ENCODE measurements around the gene RFTN1. TPM values are rescaled to one million over a fixed set of nuclear protein-coding genes. Genes with fewer than 3 reads are reported as not detected.

RFTN1 gene
- total RNA-seq, 1 donor from 2014 or later: 24.4 TPM

GRCh38 chr3:16407366-16407765, 106.1 kb downstream of the RFTN1 start:
- no peak for DNase-seq (ENCODE audit: low spot score)

- DNase-seq (ENCODE audit: low spot score): no peak
Measured at GRCh38 chr3:16406579-16406978, 106.9 kb downstream of the RFTN1 start.

DNA sequence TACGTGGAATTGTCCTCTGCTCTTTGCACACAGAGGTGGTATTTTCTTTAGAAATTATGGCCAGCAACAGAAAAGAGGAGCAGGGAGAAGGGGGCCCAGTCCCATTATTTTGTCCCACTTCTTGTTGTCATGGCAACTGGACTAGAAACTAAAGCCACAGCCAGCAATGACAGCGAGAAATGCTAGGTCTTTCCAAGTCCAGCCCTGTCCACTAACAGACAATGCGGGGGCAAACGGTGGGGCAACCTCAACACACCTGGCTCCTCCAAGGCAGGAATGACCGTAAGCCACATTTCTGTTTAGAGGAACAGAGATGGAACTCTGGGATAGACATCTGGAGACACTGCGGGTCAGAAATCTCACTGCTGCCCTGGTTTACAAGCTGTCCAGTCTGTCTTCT, 107.3 kb downstream of the RFTN1 start:
- DNase-seq (ENCODE audit: low spot score): no peak

- DNase-seq (ENCODE audit: low spot score): no peak
Measured at GRCh38 chr3:16404349-16404895, 109.1 kb downstream of the RFTN1 start.

GRCh38 chr3:16402451-16402850, 111.0 kb downstream of the RFTN1 start:
- no peak for DNase-seq (ENCODE audit: low spot score)

- DNase-seq (ENCODE audit: low spot score): no peak
Measured at GRCh38 chr3:16401273-16401672, 112.2 kb downstream of the RFTN1 start.

DNA sequence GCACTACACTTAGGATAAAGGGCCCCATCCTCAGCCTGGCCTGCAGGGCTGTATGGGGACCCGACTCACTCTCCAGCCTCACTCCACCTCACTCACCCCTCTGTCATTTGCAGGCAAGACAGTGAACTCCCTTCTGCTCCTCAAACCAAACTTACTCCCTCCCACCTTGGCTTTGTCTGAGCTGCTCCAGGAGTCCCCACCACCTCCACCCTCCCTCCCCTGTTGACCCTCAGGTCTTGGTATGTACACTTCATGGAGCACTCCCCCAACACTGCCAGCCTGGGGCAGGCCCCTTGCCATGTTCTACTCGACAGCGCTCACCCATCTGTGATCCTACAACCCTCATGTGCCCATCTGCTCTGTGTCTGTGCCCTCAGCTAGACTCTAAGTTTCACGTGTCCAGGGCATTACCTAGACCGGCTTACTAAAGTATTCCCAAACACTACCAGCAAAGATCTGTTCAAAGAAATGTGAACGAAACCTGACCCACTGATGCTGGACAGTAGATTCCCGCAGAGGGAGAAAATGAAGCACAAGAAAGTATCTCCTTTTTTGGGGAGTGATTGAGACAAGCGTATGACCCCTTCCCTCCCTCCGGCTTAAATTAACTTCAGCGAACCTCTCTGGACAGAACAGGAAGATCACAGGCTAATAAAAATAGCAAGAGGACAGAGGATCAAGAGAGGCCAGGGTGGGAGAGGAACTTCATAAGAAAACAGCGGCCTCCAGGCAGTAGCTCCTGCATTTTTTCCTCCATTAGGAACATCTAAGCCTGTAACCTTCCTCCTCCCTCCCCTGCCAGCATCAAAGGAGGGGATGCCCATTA, 113.2 kb downstream of the RFTN1 start:
- no peak for DNase-seq (ENCODE audit: low spot score)

DNA sequence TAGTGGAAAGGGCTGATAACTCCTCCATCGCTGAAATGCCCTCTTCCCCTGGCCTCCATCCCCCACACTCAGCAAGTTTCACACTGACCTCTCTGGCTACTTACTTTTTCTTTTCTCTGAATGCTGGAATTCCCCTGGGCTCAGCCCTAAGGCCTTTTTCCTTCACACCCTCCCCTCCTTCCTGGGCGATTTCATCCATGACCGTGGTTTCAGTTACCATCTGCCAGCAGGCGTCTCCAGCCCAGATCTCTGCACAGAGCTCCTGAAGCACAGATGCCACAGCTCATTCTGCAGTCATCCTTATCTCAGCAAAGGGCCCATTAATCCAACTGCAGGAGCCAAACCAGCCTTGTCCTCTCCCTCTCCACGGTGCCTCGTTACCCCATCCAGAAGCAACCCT, 114.0 kb downstream of the RFTN1 start:
- no peak for DNase-seq (ENCODE audit: low spot score)

- DNase-seq (ENCODE audit: low spot score): no peak
Measured at GRCh38 chr3:16398648-16399047, 114.9 kb downstream of the RFTN1 start.

- DNase-seq (ENCODE audit: low spot score): no peak
Measured at GRCh38 chr3:16396202-16396601, 117.3 kb downstream of the RFTN1 start.

GRCh38 chr3:16395212-16395611, 118.3 kb downstream of the RFTN1 start:
- DNase-seq (ENCODE audit: low spot score): no peak

DNA sequence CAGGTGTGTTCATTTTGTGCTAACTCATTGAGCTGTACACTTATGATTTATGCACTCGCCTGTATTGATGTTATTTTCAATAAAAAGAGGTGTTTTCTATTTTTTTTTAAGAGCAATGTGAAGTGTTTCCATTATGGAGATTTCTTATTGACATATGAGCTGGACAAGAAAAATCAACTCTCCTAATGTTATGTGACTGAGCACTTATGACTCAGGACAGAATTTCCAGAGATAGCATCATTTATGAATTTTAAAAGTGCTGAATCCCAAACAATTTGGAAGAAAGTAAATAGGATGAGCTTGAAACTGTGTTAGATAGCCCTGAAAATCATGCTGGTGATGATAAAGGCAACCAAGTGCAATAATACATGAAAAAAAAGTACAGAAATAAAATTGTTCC, 118.9 kb downstream of the RFTN1 start:
- DNase-seq (ENCODE audit: low spot score): no peak

GRCh38 chr3:16392717-16393116, 120.8 kb downstream of the RFTN1 start:
- DNase-seq (ENCODE audit: low spot score): no peak

DNA sequence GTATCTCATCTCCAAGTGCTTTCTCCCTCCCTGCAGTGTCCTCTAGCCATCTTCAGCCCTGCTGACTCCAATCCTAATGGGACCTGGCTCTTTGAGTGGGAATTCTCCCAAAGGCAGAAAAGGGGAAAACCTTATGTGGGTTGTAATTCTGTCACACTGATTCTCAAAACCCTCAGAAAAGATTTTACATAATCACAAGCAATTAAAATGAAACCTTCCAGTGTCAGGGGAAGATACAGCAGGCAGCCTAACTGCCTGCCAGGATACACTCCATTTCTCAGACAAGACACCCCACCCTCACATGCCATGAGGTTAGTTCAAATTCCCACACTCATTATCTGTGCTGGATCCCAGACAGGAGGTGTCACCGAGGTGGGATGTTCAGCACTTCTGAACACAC, 121.4 kb downstream of the RFTN1 start:
- DNase-seq (ENCODE audit: low spot score): no peak

DNA sequence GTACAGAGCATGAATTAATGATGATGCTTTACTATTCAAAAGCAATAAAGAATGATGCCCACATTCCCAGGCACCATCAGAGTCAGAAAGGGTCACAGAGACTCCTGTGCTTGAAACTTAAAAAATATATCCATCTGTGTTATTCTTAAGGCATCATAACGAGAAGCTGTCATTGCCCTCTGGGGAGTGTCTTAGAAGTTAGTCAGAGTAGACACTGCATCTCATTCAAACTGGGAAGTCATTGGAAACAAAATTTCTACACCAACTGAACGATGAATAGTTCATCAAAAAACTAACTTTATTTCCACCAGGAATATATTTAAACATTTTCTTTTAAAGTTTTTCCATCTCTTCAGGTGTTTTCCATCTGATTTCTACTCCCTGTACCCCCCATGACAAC, 122.9 kb downstream of the RFTN1 start:
- DNase-seq (ENCODE audit: low spot score): no peak

DNA sequence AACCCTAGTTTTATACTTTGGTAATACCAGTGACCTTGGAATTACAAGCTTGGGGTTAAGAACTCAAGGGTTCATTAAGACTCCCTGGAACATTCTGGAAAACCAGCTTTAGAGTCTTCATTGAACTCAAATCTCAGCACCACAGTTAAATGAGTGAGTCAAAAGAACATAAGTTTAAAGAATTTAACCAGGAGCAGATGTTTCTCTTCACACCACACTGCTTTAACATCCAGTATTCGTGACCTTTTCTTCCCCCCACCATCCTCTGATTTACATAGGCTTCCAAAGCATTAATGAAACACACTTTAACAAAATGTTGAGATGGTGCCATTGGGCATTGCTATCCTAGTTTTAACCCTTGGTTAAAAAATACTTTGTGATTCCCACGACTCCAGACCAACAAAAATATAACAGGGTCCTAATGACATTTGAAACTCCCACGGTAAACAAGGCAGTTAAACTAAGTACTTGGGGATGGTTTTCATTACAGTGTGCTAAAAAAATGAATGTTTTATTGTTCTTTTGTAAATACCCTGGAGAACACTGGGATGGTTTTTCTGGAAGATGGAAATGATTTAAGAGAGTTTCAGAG, 124.6 kb downstream of the RFTN1 start:
- no peak for DNase-seq (ENCODE audit: low spot score)

DNA sequence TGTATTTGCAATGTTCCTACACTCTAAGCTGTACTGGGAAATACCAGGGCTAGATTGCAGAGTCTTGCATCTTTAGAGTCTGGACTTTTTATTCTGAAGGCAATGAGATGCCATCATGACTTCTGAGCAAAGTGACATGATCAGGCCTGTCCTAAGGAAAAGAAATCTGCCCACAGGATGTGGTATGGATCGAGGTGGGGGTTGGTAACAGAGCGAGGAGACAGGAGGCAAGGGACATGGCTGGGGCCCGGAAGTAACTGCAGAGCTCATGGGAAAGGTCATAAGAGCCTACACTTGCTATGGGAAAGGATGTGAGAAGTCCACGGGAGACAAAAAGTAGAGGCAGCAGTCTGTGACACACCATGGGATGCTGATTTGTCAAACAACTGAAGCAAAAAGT, 126.9 kb downstream of the RFTN1 start:
- no peak for DNase-seq (ENCODE audit: low spot score)

GRCh38 chr3:16385151-16385550, 128.3 kb downstream of the RFTN1 start:
- DNase-seq (ENCODE audit: low spot score): no peak

DNA sequence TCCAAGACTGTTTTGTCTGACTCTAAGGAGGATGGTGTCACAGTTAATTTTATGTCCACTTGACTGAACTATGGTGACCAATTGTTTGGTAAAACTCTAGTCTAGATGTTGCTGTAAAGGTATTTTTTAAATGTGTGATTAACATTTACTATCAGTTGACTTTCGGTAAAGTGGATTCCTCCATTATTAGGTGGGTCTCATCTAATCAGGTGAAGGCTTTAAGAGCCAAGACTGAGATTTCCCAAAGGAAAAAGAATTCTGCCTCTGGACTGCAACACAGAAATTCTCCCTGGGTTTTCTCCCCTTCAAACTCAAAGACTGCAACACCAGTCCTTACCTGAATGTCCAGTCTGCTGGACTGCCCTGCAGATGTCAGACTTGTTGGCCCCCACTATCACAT, 129.6 kb downstream of the RFTN1 start:
- DNase-seq (ENCODE audit: low spot score): no peak

- no peak for DNase-seq (ENCODE audit: low spot score)
Measured at GRCh38 chr3:16382845-16383244, 130.7 kb downstream of the RFTN1 start.

DNA sequence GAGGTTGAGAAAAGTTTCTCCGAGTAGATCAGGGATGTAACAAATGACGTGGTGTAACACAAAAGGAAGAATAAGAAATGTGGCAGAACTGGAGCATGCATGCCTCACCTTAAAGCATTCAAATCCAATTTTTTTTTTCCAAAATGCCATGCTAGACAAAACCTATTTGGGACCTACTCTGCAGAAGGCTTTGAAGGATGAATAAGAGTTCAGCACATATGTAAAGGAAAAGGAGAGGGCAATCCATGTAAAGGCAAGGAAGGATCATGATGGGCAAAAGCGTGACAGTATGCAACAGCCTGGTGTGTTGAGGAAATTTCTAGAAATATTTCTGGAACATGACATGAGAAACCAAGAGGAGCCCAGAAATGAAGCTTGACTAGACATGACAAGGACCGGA, 132.1 kb downstream of the RFTN1 start:
- DNase-seq (ENCODE audit: low spot score): no peak

DNA sequence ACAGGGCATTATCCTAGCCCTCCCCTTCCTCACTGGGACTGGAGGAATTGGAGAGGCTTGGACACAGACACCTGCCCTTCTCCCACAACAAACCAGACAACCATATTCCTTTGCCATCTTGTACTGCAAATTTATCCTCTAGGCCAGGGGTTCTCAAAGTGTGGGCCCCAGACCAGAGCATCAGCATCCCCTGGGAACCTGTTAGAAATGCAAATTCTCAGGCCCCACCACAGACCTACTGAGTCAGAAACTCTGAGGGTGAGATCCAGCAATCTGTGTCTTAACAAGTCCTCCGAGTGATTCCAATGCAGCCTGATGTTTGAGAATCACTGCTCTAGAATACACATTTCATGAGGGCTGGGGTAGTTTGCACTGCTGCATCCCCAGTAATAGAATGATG, 133.1 kb downstream of the RFTN1 start:
- no peak for DNase-seq (ENCODE audit: low spot score)

- DNase-seq (ENCODE audit: low spot score): no peak
Measured at GRCh38 chr3:16379838-16380237, 133.7 kb downstream of the RFTN1 start.

All from ureter (tissue), 1 donor.